Measurements from ENCODE around the gene GOSR2.

The GOSR2 gene

GRCh38 chr17:46928467-46929261, 5.7 kb downstream of the GOSR2 start:
- no peaks in the 10 kb centered on the region for H3K27me3 Mint-ChIP-seq
- H3K4me3 Mint-ChIP-seq = no peak overlapping the region
- intact Hi-C loops (cut with micrococcal nuclease) = no loop called here
- peaks cover 85% of the 10 kb centered on the region for H3K36me3 Mint-ChIP-seq (ENCODE audit: low read depth)
- peaks cover 42% of the 10 kb centered on the region for H3K4me1 Mint-ChIP-seq (ENCODE audit: low read depth)
- H3K27ac Mint-ChIP-seq = no peak overlapping the region
- no peaks in the 10 kb centered on the region for H3K9me3 Mint-ChIP-seq

GRCh38 chr17:46929413-46929812, 6.5 kb downstream of the GOSR2 start:
- no peak overlapping the region for H3K4me3 Mint-ChIP-seq
- H3K27ac Mint-ChIP-seq = no peak overlapping the region
- intact Hi-C loops (cut with micrococcal nuclease) = no loop called here
- H3K9me3 Mint-ChIP-seq = no peaks in the 10 kb centered on the region
- H3K36me3 Mint-ChIP-seq (ENCODE audit: low read depth) = peaks cover 92% of the 10 kb centered on the region
- H3K4me1 Mint-ChIP-seq (ENCODE audit: low read depth) = peaks cover 37% of the 10 kb centered on the region
- no peaks in the 10 kb centered on the region for H3K27me3 Mint-ChIP-seq

- H3K27ac Mint-ChIP-seq = no peak overlapping the region
- H3K27me3 Mint-ChIP-seq = no peaks in the 10 kb centered on the region
- H3K4me1 Mint-ChIP-seq (ENCODE audit: low read depth) = peaks cover 32% of the 10 kb centered on the region
- H3K4me3 Mint-ChIP-seq = no peak overlapping the region
- H3K9me3 Mint-ChIP-seq = no peaks in the 10 kb centered on the region
- intact Hi-C loops (cut with micrococcal nuclease) = no loop called here
- peaks cover 99% of the 10 kb centered on the region for H3K36me3 Mint-ChIP-seq (ENCODE audit: low read depth)
Observed at GRCh38 chr17:46930051-46930450, 7.1 kb downstream of the GOSR2 start.

GRCh38 chr17:46931596-46931995, 8.6 kb downstream of the GOSR2 start:
- intact Hi-C loops (cut with micrococcal nuclease) = no loop called here
- H3K4me1 Mint-ChIP-seq (ENCODE audit: low read depth) = peaks cover 20% of the 10 kb centered on the region
- H3K27me3 Mint-ChIP-seq = no peaks in the 10 kb centered on the region
- H3K4me3 Mint-ChIP-seq = no peak overlapping the region
- no peaks in the 10 kb centered on the region for H3K9me3 Mint-ChIP-seq
- no peak overlapping the region for H3K27ac Mint-ChIP-seq
- peaks cover 100% of the 10 kb centered on the region for H3K36me3 Mint-ChIP-seq (ENCODE audit: low read depth)

DNA sequence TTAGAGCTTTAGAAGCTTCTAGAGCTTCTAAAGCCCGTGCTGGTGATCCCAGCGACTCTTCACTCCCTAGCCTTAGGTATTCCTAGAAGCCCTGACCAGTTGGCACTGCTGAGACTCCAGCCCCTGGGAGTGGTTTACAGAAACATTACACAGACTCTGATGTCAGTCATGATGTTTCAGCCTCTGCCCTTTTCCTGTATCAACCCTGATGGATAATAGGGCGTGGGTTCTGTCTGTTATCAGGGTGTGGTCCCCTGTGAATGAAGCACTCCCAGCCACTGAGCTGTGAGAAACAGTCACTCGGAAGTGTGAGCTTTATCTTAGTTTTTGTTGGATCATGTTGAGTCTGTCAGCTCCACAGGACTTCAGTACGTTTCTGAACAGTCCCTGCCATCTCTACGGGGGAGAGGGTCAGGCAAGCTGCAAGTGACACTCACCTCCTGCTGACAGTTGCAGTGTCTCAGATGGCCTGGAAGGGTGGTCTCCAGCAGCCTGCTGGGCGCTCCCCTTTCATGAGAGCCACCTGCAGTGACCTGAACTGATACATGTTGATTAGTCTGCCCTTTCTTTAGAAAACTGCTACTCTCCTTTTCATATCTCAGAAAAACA, 12.8 kb downstream of the GOSR2 start:
- Mint-ChIP-seq H3K27me3 (no peaks in the 10 kb centered on the region), H3K4me3 (no peak overlapping the region), H3K27ac (no peak overlapping the region), H3K9me3 (no peaks in the 10 kb centered on the region), H3K4me1 (ENCODE audit: low read depth) (no peaks in the 10 kb centered on the region), H3K36me3 (ENCODE audit: low read depth) (peaks cover 100% of the 10 kb centered on the region)
- intact Hi-C loops (cut with micrococcal nuclease) = no loop called here

- no peak overlapping the region for H3K4me3 Mint-ChIP-seq
- intact Hi-C loops (cut with micrococcal nuclease) = loop anchor here (1.0 kb wide), 1 partner anchor 99 kb away; no protein-coding TSS in a partner anchor
- peaks cover 14% of the 10 kb centered on the region for H3K27me3 Mint-ChIP-seq
- H3K4me1 Mint-ChIP-seq (ENCODE audit: low read depth) = peaks cover 21% of the 10 kb centered on the region
- no peak overlapping the region for H3K27ac Mint-ChIP-seq
- peaks cover 61% of the 10 kb centered on the region for H3K36me3 Mint-ChIP-seq (ENCODE audit: low read depth)
- no peaks in the 10 kb centered on the region for H3K9me3 Mint-ChIP-seq
Observed at GRCh38 chr17:46940692-46941404, 17.9 kb downstream of the GOSR2 start.

DNA sequence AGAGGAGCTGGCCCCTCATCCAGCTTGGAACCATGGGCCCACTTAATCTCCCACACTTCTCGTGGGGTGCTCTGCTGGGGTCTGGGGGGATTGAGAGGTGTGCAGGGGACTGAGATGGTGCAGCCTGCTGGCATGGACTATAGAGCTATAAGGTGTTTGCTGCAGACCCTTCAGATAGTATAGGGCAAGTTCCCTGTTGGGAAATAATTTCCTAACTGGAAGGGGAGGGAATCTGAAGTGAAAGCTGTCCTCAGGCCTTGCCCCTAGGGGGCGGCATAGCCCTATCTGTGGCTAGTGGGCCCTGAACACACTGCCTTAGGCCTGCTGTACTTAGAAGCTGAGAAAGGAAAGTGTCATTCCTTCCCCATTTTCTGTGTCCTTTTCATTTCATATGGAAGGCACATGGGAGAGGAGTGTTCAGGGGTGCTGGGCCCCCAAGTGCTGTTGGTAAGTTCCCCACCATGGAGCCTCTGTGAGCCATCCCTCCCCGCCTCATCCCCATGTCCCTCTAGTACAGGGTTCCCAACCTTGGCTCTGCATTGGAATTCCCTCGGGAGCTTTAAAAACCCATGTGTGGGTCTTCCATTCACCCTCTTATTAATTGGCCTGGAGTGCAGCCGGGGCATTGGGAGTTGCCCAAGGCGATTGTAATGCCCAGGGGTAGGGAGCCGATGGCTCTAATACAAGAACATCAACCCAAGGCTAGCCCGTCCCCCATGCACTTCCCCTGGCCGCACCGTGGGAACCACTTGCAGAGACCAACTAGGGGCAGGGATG, 19.7 kb downstream of the GOSR2 start:
- H3K27ac Mint-ChIP-seq = no peak overlapping the region
- H3K27me3 Mint-ChIP-seq = peaks cover 14% of the 10 kb centered on the region
- no peaks in the 10 kb centered on the region for H3K9me3 Mint-ChIP-seq
- intact Hi-C loops (cut with micrococcal nuclease) = loop anchor here (2.0 kb wide), 1 partner anchor 58 kb away; no protein-coding TSS in a partner anchor
- peaks cover 21% of the 10 kb centered on the region for H3K4me1 Mint-ChIP-seq (ENCODE audit: low read depth)
- H3K36me3 Mint-ChIP-seq (ENCODE audit: low read depth) = peaks cover 43% of the 10 kb centered on the region
- H3K4me3 Mint-ChIP-seq = no peak overlapping the region

GRCh38 chr17:46943218-46943500, 20.2 kb downstream of the GOSR2 start:
- H3K4me1 Mint-ChIP-seq (ENCODE audit: low read depth) = peaks cover 21% of the 10 kb centered on the region
- peaks cover 14% of the 10 kb centered on the region for H3K27me3 Mint-ChIP-seq
- H3K27ac Mint-ChIP-seq = no peak overlapping the region
- peaks cover 38% of the 10 kb centered on the region for H3K36me3 Mint-ChIP-seq (ENCODE audit: low read depth)
- H3K9me3 Mint-ChIP-seq = no peaks in the 10 kb centered on the region
- no peak overlapping the region for H3K4me3 Mint-ChIP-seq
- intact Hi-C loops (cut with micrococcal nuclease) = loop anchor here (2.0 kb wide), 1 partner anchor 58 kb away; no protein-coding TSS in a partner anchor

DNA sequence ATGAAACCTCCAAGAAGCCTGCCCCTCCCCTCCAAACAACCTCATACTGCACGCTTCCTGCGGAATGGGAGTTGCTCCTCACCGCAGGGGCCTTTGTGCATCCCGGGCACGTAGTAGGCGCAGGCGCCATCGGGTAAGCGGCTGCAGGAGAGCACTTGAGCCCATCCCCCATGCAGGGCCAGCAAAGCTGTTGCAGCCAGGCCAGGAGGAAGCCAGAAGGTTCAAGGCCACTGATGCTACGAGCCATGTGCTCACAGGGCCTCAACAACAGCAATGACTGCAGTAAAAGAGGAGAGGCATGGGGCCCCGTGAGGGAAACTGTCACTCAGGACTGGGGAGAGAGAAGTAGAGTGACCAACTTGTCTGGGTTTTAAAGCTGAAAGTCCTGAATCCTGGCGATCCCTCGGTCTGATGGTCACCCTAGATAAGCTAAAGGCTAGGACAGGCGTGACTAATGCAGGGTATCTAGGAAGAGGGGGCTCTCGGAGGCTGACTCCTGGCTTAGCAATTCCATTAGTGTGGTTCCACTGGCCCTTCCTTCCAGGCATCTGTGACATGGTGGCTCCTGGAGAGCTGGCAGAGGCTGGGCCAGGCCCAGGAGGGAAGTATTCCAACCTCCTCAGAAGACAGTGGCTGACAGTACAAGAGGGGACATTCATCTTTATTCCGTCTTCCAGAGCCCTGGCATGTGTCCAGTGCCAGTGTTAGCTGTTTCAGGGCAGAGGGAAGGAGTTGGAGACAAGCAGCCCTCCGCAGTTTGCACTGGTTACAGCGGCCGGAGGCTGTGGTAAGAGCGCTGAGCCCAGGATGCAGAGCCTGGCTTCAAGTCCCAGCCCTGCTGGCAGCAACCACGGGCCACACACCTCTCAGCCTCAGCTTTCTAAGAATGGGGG, 20.8 kb downstream of the GOSR2 start:
- Mint-ChIP-seq H3K36me3 (ENCODE audit: low read depth) (peaks cover 36% of the 10 kb centered on the region), H3K27me3 (peaks cover 14% of the 10 kb centered on the region), H3K4me1 (ENCODE audit: low read depth) (peaks cover 21% of the 10 kb centered on the region), H3K27ac (no peak overlapping the region), H3K9me3 (no peaks in the 10 kb centered on the region), H3K4me3 (no peak overlapping the region)
- intact Hi-C loops (cut with micrococcal nuclease) = loop anchor here (2.0 kb wide), 1 partner anchor 57 kb away; no protein-coding TSS in a partner anchor

GRCh38 chr17:46944931-46945330, 22.0 kb downstream of the GOSR2 start:
- Mint-ChIP-seq H3K27ac (no peak overlapping the region), H3K4me3 (no peak overlapping the region), H3K27me3 (peaks cover 14% of the 10 kb centered on the region), H3K36me3 (ENCODE audit: low read depth) (peaks cover 32% of the 10 kb centered on the region), H3K9me3 (no peaks in the 10 kb centered on the region), H3K4me1 (ENCODE audit: low read depth) (peaks cover 21% of the 10 kb centered on the region)
- intact Hi-C loops (cut with micrococcal nuclease) = no loop called here

DNA sequence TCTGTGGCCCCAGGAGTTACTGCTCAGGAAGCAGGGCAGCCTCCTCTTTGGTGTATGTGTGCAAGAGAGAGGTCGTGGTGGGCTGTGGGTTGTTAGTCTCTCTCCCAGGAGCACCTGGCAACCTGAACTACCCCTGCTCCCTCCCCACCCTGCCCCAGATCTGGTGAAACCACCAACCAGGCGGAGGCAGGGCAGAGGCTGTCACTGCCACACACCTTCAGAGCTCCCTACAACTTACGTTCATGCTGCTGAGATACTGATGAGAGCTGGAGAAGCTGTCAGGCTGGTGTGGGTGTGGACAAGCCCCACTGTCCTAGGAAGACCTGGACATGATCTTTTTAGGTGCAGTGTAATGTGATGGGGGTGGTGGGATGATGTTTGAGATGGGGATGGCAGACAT, 24.3 kb downstream of the GOSR2 start:
- H3K36me3 Mint-ChIP-seq (ENCODE audit: low read depth) = peaks cover 13% of the 10 kb centered on the region
- intact Hi-C loops (cut with micrococcal nuclease) = no loop called here
- peaks cover 14% of the 10 kb centered on the region for H3K27me3 Mint-ChIP-seq
- H3K4me3 Mint-ChIP-seq = no peak overlapping the region
- H3K27ac Mint-ChIP-seq = no peak overlapping the region
- H3K9me3 Mint-ChIP-seq = no peaks in the 10 kb centered on the region
- H3K4me1 Mint-ChIP-seq (ENCODE audit: low read depth) = peaks cover 20% of the 10 kb centered on the region

DNA sequence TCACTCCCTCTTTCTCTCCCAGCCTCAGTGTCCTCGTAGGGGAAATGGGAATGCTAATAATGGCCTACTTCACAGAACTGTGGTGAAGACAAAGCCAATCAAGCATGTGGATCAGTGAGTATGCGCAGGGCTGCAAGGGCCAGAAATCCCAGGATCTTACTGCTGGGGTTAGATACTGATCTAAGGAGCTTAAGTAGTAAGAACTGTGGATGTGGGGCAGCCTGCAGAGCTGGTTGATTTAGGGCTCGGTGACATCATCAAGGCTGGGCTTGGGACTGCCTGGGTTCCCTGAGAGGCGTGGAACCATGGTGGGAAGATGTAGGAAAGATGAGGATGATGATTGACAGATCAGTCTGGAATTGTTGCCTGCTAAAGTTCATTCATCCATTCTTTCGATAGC, 25.6 kb downstream of the GOSR2 start:
- no peaks in the 10 kb centered on the region for H3K9me3 Mint-ChIP-seq
- peaks cover 6% of the 10 kb centered on the region for H3K27me3 Mint-ChIP-seq
- peaks cover 12% of the 10 kb centered on the region for H3K36me3 Mint-ChIP-seq (ENCODE audit: low read depth)
- no peak overlapping the region for H3K27ac Mint-ChIP-seq
- H3K4me3 Mint-ChIP-seq = no peak overlapping the region
- H3K4me1 Mint-ChIP-seq (ENCODE audit: low read depth) = peaks cover 6% of the 10 kb centered on the region
- intact Hi-C loops (cut with micrococcal nuclease) = no loop called here

All from dendritic cell treated with granulocyte-macrophage colony-stimulating factor and Interleukin-4, amounts not matched to agents 40 ng/mL and 50 ng/mL, for 4 days (primary cell).